HG03196 (cell line): ENCODE results near the gene LMAN2L.
A peak's percentile ranks its signal among the peaks of the same experiment; 100 is the strongest.

Experiments
- ATAC-seq: cut with Tn5 transposase; IDR thresholded peaks from one replicate; pipeline ENCODE4 v1.9.1; 2021; ENCODE audit not compliant: unreplicated experiment

The LMAN2L gene, protein sequence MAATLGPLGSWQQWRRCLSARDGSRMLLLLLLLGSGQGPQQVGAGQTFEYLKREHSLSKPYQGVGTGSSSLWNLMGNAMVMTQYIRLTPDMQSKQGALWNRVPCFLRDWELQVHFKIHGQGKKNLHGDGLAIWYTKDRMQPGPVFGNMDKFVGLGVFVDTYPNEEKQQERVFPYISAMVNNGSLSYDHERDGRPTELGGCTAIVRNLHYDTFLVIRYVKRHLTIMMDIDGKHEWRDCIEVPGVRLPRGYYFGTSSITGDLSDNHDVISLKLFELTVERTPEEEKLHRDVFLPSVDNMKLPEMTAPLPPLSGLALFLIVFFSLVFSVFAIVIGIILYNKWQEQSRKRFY

DNA sequence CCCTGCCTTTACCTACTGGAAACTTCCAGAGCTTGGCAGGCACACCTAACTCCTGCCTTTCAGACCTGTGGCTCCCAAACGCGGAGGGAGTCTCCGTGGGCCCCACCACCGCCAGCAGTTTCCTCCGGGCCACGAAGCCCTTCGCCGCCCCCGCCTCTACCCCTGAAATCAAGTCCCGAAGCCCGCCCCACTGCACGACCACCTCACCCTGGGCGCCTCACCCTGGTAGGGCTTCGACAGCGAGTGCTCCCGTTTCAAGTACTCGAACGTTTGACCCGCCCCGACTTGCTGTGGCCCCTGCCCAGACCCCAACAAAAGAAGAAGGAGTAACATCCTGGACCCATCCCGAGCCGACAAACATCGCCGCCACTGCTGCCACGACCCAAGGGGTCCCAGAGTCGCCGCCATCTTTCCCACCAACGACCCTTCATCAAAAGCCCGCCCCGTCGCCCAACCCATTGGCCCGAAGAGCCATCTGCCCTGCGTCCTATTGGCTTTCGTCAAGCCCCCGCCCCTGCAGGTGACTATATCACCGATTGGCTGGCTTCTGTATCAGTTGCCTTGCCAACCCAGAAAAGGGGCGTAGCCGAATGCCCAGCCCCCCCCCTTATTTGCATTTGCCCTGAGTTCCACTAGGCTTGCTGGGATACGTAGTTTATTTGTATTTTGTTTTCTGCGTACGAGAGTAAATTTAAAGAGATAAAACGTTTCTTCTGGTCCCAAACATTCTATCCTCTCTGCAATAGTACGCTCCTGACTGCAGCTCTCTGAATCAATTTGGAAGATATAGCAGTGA is at the start of gene LMAN2L:
Gene LMAN2L (minus strand): TSS at position 432 of the 796 bp plus-strand sequence. CDS start 24 bp downstream, at position 408.
- ATAC-seq: peak; percentile 98

GRCh38 chr2:96789245-96789617 is 49.4 kb upstream of the LMAN2L start:
- no peak for ATAC-seq

- no peak for ATAC-seq
These were observed 48.8 kb upstream of the LMAN2L start for GRCh38 chr2:96788442-96789244.

- ATAC-seq: no peak
These were observed 47.5 kb upstream of the LMAN2L start for GRCh38 chr2:96787411-96787810.

GRCh38 chr2:96783388-96783787 is 43.5 kb upstream of the LMAN2L start:
- ATAC-seq: no peak

GRCh38 chr2:96775160-96775559 is 35.3 kb upstream of the LMAN2L start:
- no peak for ATAC-seq

GRCh38 chr2:96773922-96774321 is 34.1 kb upstream of the LMAN2L start:
- no peak for ATAC-seq

DNA sequence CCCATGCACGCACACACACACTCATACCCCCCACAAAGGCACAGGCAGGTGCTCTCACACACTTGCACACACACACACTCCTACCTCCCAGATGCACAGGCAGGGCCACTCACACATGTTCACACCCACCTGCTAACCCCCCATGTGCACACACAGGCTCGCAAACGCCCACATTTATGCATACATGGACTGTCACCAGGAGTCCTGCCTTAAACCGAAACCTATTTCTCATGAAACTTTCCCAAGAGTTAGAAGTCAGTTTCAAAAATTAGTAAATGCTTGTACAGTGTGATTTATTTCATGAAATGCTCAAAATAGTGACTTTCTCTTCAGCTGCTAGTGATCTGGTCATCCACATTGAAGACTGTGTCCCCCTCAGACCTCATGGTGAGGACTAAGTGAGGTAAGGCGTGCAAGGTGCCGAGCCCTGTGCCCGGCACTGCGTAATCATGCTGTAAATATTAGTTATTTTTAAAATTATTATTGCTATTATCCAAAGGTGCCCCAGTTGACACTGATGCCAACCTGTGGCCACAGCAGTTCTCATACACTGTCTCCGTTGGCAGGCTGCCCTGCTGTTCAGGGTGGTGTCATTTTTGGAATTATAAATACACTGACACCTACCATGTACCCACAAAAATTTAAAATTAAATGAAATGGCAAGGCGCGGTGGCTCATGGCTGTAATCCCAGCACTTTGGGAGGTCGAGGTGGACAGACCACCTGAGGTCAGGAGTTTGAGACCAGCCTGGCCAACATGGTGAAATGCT is 33.2 kb upstream of the LMAN2L start:
- ATAC-seq: no peak

DNA sequence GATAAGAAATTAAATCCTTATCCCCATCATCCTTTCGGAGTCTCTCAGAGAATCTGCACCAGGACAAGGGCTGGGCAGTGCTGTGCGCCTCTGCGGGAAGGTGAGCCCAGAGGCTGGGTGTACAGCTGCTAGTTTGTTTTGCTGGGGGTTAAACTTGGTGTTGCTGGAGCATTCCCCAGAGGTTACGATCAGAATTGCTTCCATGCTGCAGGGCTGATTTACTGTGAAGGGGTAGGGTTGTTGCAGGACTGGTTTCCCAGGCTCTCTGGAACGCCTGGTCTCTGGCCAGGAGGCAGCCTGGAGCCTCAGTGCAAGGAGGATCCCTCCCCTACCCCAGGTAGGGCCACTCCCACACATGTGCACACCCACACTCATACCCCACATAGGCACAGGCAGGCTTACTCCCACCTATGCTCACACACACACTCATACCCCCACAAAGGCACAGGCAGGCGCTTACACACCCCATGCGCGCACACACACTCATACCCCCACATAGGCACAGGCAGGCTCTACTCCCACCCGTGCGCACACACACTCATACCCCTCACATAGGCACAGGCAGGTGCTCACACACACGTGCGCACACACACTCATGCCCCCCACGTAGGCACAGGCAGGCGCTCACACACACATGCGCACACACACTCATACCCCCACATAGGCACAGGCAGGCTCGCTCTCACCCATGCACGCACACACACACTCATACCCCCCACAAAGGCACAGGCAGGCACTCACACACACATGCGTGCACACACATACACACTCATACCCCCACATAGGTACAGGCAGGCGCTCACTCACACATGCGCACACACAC is 32.1 kb upstream of the LMAN2L start:
- ATAC-seq: no peak

- ATAC-seq: no peak
These were observed 30.8 kb upstream of the LMAN2L start for GRCh38 chr2:96770442-96771202.

- no peak for ATAC-seq
These were observed 29.9 kb upstream of the LMAN2L start for GRCh38 chr2:96769814-96770213.

DNA sequence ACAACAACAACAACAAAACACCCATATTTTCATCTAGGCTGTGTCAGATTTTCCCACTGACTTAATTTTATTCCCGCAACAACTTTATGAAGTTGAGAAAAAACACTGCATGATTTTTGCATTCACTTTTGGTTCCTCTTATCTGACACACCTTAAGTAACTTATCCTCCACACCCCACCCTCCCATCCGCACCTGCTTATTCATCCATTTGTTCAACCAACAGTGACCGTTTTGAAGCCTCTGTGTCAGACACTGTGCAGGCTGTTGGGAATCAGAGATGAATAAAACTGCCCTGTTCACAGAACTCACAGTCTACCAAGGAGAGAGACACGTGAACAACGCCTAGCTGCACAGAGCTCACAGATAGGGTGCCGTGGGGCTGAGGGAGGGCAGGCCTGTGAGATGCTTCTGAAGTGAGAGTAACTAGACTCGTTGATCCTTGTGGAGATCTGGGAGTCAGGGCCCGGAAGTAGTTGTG is 28.3 kb upstream of the LMAN2L start:
- ATAC-seq: no peak

- ATAC-seq: no peak
These were observed 27.4 kb upstream of the LMAN2L start for GRCh38 chr2:96767135-96767871.

GRCh38 chr2:96764253-96764637 is 24.4 kb upstream of the LMAN2L start:
- no peak for ATAC-seq

DNA sequence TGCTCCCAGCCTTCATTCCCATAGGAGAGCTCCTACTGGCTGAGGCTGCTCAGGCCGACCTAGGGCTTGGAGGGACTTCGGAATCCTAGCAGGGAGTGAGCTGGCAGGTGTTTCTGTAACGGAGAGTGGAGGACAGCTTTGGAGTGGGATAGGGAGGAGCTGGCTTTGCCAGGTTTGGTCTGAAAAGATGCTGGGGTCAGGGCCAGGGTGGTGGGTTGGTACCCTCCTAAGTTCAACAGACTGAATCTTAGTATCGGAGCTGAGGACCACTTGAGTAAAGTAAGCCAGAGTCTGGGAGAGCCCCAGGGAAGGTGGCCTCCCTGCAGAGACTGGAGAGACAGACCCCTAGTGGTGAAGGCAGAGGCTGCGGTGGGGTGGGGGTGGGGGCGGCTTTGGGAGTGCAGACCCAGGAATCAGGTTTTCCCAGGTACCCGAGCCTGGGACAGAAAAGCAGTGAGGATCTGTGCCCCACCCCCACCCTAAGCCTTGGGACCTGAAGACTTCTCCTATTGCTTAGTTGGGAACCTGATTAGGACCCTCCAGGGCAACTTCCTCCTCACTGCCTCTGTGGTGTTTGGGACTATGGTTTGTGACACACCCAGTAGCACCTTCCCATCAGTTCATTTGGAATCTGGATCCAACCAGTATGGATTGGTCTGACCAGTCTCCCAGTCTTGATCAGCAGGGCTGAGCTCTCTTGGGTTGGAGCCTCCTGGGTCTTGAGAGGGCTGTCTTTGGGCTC is 23.8 kb upstream of the LMAN2L start:
- no peak for ATAC-seq

DNA sequence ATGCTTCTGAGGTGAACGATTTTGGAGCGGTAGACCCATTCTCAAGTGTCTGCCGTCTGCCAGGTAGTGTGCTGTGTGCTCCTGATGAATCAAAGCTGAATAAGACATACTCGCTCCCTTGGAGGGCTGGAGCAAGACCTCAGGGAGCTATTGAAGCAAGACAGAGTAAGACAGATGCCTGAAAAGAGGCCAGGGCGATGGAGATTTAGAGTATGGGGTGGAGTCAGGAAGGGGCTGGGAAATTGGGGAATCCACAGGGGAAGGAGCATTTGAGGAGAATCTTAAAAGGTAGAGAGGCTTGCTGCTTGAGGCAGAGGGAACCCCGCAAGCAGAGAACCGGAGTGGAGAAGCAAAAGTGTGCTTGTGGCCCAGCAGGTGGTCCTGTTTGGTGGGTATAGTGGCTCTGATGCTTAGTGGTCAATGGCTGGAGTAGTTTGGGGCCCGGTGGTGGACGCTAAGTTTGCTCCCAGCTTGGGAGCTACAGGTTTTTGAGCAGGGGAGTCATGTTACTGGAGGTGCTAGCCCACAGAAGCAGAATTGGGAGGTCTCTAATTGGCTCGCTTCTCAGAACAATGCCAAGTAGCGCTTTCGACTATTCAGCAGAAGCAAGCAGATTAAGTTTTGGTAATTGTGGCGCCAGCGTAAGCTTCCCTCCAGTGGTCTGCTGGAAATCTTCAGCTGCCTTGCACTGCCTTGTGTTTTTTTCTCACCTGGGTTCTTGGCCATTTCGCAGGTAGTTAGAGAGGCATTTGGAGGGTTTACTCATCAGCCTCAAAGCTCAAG is 22.9 kb upstream of the LMAN2L start:
- ATAC-seq: no peak
